Myocyte (in vitro differentiated cells): Measurements from ENCODE around the gene LTC4S. TPM values are rescaled to one million over a fixed set of nuclear protein-coding genes. Genes with fewer than 3 reads are reported as not detected.

Experiments
- DNase-seq: peaks from one replicate; pipeline ENCODE4 v3.0.0-alpha.2; 2012; ENCODE audit warnings: low read depth
- microRNA counts: library from miRNA; unstranded; fragments of <30 nt; microRNA quantifications from one replicate; lab custom pipeline; 2016
- microRNA-seq: library from miRNA; unstranded; fragments of <30 nt; microRNA quantifications from one replicate; pipeline ENCODE4, GENCODE V29; 2016
- total RNA-seq: library from RNA; depleted of rRNA; stranded (reverse); fragments of >200 nt; gene quantifications from 2 replicates; pipeline ENCODE4 v1.2.3, GENCODE V29; 2014

LTC4S gene
- total RNA-seq, 1 donor from 2014 or later = 1.0 TPM

DNA sequence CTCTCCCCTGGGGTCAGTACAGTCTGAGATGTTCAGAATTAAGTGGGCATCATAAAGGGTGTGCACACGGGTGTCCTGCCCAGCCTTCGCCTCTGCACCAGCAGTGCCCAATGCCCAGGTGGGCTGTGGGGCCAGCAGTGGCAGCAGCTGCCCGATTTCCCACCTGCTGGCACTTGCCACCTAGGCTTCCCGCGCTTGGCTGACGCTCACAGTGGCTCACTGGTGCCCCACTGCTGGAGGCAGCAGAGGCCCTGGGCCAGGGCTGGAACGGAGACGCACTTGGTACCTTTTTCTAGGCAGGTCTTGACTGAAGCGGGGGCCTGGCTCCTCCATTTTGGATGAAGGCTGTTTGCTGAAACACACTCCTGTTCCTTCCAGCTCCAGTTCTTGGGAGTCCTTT, 47.8 kb downstream of the LTC4S start:
- no peak for DNase-seq

MicroRNAs encoded within 50 kb of the gene (microRNA counts, 767-probe panel; counts per million panel counts)
- microRNA hsa-miR-1229 (lab: Ali Mortazavi, UCI) = not detected

Small RNA genes lying within 50 kb of the gene (microRNA-seq; reads per million reads assigned to microRNA genes)
- gene MIR1229 = 0.65 reads per million

Other genes with a start within 250 kb of the LTC4S start
- 36.9 and 38.2 TPM in 2 replicates for gene RUFY1, start 243.4 kb upstream of the LTC4S start, total RNA-seq
- 221 and 258 TPM in 2 replicates for gene HNRNPH1, start 170.3 kb upstream of the LTC4S start, total RNA-seq
- not detected in 2 replicates for gene CBY3, start 113.0 kb upstream of the LTC4S start, total RNA-seq
- gene CANX, start 95.0 kb upstream of the LTC4S start, total RNA-seq = 522 and 641 TPM in 2 replicates
- gene MAML1, start 61.2 kb upstream of the LTC4S start, total RNA-seq = 13.8 and 14.0 TPM in 2 replicates
- 125 and 135 TPM in 2 replicates for gene MGAT4B, start 12.9 kb downstream of the LTC4S start, total RNA-seq
- gene SQSTM1, start 26.9 kb downstream of the LTC4S start, total RNA-seq = 551 and 593 TPM in 2 replicates
- gene MRNIP, start 64.8 kb downstream of the LTC4S start, total RNA-seq = 22.5 and 30.1 TPM in 2 replicates
- 82.2 and 98.3 TPM in 2 replicates for gene TBC1D9B, start 113.9 kb downstream of the LTC4S start, total RNA-seq